SK-N-SH treated with all-trans-retinoic acid at 6 μM for 48 hours (cell line): ENCODE measurements around the gene LATS1.

Experiments used
- ATAC-seq: fragments of 200-7000 bp; cut with Tn5 transposase; 3 replicates; pipeline ENCODE4 v1.9.1; 2020; ENCODE audit warnings: mild to moderate bottlenecking, moderate library complexity
- ARNTL ChIP-seq: fragments of 450-650 bp; formaldehyde crosslinking; IDR thresholded peaks from 2 replicates; pipeline ENCODE4 v1.5.0; 2020; ENCODE audit warnings: low read depth, mild to moderate bottlenecking, moderate library complexity, borderline replicate concordance
- BACH2 ChIP-seq: fragments of 250-450 bp; sonication (Bioruptor Pico); IDR thresholded peaks from 2 replicates; pipeline ENCODE4 v1.9.0; 2021; ENCODE audit warnings: mild to moderate bottlenecking, borderline replicate concordance
- CSDC2 ChIP-seq: fragments of 250-450 bp; sonication (Bioruptor Pico); IDR thresholded peaks from 2 replicates; pipeline ENCODE4 v1.5.0; 2020; ENCODE audit warnings: mild to moderate bottlenecking, moderate library complexity
- GLIS3 ChIP-seq: fragments of 250-450 bp; sonication (Bioruptor Pico); IDR thresholded peaks from 2 replicates; pipeline ENCODE4 v1.5.0; 2020; ENCODE audit warnings: mild to moderate bottlenecking, moderate library complexity
- ISL1 ChIP-seq: fragments of 250-450 bp; sonication (Bioruptor Pico); IDR thresholded peaks from 2 replicates; pipeline ENCODE4 v2.1.2; 2022; ENCODE audit warnings: mild to moderate bottlenecking, moderate library complexity
- PPARA ChIP-seq: fragments of 250-450 bp; sonication (Bioruptor Pico); IDR thresholded peaks from 2 replicates; pipeline ENCODE4 v1.5.0; 2020; ENCODE audit warnings: mild to moderate bottlenecking, borderline replicate concordance
- SNAI2 ChIP-seq: fragments of 250-450 bp; sonication (Bioruptor Pico); IDR thresholded peaks from 2 replicates; pipeline ENCODE4 v1.5.0; 2020; ENCODE audit warnings: mild to moderate bottlenecking, moderate library complexity
- TCF4 ChIP-seq: fragments of 250-450 bp; sonication (Bioruptor Pico); IDR thresholded peaks from 2 replicates; pipeline ENCODE4 v1.8.0; 2021; ENCODE audit warnings: mild to moderate bottlenecking, moderate library complexity, borderline replicate concordance
- TOX ChIP-seq: fragments of 250-450 bp; sonication (Bioruptor Pico); IDR thresholded peaks from 2 replicates; pipeline ENCODE4 v1.8.0; 2021; ENCODE audit warnings: mild to moderate bottlenecking, moderate library complexity, borderline replicate concordance
- ZC3H10 ChIP-seq: fragments of 250-450 bp; sonication (Bioruptor Pico); IDR thresholded peaks from 2 replicates; pipeline ENCODE4 v1.5.1; 2021; ENCODE audit warnings: mild to moderate bottlenecking, moderate library complexity
- ZFP3 ChIP-seq: fragments of 250-450 bp; sonication (Bioruptor Pico); IDR thresholded peaks from 2 replicates; pipeline ENCODE4 v1.5.0; 2020; ENCODE audit warnings: mild to moderate bottlenecking, moderate library complexity
- ZFP30 ChIP-seq: fragments of 450-650 bp; formaldehyde crosslinking; IDR thresholded peaks from 2 replicates; pipeline ENCODE4 v1.5.0; 2022; ENCODE audit warnings: mild to moderate bottlenecking, moderate library complexity
- ZNF565 ChIP-seq: fragments of 450-650 bp; formaldehyde crosslinking; conservative IDR thresholded peaks from 2 replicates; pipeline ENCODE4 v1.5.0; 2020; ENCODE audit warnings: low read depth, mild to moderate bottlenecking, moderate library complexity
- ZNF70 ChIP-seq: fragments of 450-650 bp; formaldehyde crosslinking; IDR thresholded peaks from 2 replicates; pipeline ENCODE4 v1.5.0; 2020; ENCODE audit warnings: mild to moderate bottlenecking, moderate library complexity
- TF ChIP-seq, protein P1 (sequence below): fragments of 250-450 bp; sonication (Bioruptor Pico); IDR thresholded peaks from 2 replicates; pipeline ENCODE4 v1.5.1; 2020; ENCODE audit warnings: low read depth, mild to moderate bottlenecking, moderate library complexity
- TF ChIP-seq, protein P2 (sequence below): fragments of 250-450 bp; sonication (Bioruptor Pico); IDR thresholded peaks from 2 replicates; pipeline ENCODE4 v1.5.0; 2020; ENCODE audit warnings: mild to moderate bottlenecking, moderate library complexity
- TF ChIP-seq, protein P3 (sequence below): fragments of 250-450 bp; sonication (Bioruptor Pico); IDR thresholded peaks from 2 replicates; pipeline ENCODE4 v1.5.1; 2021; ENCODE audit warnings: mild to moderate bottlenecking, moderate library complexity
- TF ChIP-seq, protein P4 (sequence below): fragments of 250-450 bp; sonication (Bioruptor Pico); IDR thresholded peaks from 2 replicates; pipeline ENCODE4 v1.8.0; 2020; ENCODE audit warnings: mild to moderate bottlenecking, moderate library complexity, borderline replicate concordance
- TF ChIP-seq, protein P5 (sequence below): fragments of 250-450 bp; sonication (Bioruptor Pico); IDR thresholded peaks from 2 replicates; pipeline ENCODE4 v1.8.0; 2021; ENCODE audit warnings: low read depth, mild to moderate bottlenecking, moderate library complexity, borderline replicate concordance

LATS1 gene

DNA sequence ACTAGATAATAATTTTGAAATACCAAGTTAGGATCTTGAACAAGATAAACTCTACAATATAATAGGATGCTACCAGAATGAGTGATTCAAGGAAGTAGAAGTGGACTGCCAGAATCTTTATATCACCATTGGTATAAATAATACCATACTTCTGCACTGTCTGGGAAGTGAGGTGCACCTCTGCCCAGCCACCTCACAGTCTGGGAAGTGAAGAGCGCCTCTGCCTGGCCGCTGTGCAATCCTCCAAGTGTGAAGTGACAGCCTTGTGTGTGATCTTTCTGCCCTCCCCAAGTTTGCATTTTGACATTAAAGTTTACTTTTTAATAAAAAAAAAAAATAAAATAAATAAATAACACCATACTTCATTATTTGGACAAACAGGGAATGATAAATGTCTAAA, 18.8 kb downstream of the LATS1 start:
- no peak for ATAC-seq

DNA sequence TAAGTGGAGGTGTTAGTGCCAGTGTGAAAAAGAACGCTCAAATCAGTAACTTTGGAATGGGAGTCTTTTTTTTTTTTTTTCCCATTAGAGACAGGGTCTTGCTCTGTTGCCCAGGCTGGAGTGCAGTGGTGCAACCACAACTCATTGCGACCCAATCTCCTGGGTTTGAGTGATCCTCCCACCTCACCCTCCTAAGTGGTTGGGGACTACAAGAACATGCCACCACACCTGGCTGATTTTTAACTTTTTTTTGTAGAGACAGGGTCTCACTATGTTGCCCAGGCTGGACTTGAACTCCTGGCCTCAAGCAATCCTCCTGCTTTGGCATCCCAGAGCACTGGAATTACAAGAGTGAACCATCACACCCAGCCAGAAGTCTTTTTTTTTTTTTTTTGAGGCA, 19.7 kb downstream of the LATS1 start:
- ATAC-seq: no peak
- TF ChIP-seq ZNF70 (no peak), TCF4 (CRISPR knock-in tag) (no peak), ZFP3 (CRISPR knock-in tag) (no peak), ISL1 (no peak), ZC3H10 (CRISPR knock-in tag) (no peak), BACH2 (CRISPR knock-in tag) (no peak)
- TF ChIP-seq, protein P1, sequence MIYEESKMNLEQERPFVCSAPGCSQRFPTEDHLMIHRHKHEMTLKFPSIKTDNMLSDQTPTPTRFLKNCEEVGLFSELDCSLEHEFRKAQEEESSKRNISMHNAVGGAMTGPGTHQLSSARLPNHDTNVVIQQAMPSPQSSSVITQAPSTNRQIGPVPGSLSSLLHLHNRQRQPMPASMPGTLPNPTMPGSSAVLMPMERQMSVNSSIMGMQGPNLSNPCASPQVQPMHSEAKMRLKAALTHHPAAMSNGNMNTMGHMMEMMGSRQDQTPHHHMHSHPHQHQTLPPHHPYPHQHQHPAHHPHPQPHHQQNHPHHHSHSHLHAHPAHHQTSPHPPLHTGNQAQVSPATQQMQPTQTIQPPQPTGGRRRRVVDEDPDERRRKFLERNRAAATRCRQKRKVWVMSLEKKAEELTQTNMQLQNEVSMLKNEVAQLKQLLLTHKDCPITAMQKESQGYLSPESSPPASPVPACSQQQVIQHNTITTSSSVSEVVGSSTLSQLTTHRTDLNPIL (CRISPR knock-in tag): no peak
- TF ChIP-seq, protein P2, sequence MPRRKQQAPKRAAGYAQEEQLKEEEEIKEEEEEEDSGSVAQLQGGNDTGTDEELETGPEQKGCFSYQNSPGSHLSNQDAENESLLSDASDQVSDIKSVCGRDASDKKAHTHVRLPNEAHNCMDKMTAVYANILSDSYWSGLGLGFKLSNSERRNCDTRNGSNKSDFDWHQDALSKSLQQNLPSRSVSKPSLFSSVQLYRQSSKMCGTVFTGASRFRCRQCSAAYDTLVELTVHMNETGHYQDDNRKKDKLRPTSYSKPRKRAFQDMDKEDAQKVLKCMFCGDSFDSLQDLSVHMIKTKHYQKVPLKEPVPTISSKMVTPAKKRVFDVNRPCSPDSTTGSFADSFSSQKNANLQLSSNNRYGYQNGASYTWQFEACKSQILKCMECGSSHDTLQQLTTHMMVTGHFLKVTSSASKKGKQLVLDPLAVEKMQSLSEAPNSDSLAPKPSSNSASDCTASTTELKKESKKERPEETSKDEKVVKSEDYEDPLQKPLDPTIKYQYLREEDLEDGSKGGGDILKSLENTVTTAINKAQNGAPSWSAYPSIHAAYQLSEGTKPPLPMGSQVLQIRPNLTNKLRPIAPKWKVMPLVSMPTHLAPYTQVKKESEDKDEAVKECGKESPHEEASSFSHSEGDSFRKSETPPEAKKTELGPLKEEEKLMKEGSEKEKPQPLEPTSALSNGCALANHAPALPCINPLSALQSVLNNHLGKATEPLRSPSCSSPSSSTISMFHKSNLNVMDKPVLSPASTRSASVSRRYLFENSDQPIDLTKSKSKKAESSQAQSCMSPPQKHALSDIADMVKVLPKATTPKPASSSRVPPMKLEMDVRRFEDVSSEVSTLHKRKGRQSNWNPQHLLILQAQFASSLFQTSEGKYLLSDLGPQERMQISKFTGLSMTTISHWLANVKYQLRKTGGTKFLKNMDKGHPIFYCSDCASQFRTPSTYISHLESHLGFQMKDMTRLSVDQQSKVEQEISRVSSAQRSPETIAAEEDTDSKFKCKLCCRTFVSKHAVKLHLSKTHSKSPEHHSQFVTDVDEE (CRISPR knock-in tag): no peak
- TF ChIP-seq, protein P3, sequence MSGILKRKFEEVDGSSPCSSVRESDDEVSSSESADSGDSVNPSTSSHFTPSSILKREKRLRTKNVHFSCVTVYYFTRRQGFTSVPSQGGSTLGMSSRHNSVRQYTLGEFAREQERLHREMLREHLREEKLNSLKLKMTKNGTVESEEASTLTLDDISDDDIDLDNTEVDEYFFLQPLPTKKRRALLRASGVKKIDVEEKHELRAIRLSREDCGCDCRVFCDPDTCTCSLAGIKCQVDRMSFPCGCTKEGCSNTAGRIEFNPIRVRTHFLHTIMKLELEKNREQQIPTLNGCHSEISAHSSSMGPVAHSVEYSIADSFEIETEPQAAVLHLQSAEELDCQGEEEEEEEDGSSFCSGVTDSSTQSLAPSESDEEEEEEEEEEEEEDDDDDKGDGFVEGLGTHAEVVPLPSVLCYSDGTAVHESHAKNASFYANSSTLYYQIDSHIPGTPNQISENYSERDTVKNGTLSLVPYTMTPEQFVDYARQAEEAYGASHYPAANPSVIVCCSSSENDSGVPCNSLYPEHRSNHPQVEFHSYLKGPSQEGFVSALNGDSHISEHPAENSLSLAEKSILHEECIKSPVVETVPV (CRISPR knock-in tag): no peak

More for the DNA sequence above, 18.8 kb downstream of the LATS1 start:
- no peak for TF ChIP-seq ZNF565 (CRISPR knock-in tag)

DNA sequence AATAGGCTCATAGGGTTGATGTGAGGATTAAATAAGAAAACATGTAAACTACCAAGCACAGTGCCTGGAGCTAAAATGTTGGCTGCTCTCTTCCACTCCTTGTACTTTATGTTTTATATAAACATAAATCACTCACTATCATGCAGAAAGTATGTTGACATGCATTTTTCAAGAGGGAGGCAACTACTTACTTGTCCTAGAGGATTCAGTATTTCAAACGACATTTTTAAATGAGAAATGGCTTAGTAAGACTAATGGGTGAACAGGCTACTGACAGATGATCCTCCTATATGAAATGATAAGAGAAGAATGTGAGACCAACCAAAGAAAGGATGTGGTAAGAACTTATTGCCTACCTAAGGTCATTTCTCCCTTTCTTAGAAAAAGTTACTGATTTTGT, 21.0 kb downstream of the LATS1 start:
- ATAC-seq: peak; percentile 27; the same call in 2 of the 3 replicates
- TF ChIP-seq GLIS3 (no peak), TCF4 (CRISPR knock-in tag) (no peak), ISL1 (peak; percentile 37; the same call in 1 of the 2 replicates)

DNA sequence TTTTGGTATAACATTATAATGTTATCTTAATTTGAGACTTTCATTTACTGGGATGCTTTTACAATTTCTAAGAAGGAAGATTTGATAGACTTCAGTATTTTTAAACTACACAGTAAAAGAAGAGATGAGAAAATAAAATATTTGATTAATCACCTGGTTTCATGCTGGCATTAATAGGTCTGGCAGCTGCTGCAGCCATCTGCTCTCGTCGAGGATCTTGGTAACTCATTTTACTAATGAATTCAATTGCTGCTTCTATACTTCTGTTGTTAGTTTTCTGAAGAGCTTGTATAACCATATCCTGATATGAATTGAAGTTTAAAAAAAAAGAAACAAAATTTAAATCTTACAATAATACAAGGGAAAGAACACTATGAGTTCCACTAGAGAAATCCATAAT, 23.0 kb downstream of the LATS1 start:
- TF ChIP-seq ZNF565 (CRISPR knock-in tag) (no peak), ZC3H10 (CRISPR knock-in tag) (no peak), TOX (CRISPR knock-in tag) (no peak), ISL1 (no peak), PPARA (no peak), ARNTL (CRISPR knock-in tag) (no peak), ZNF70 (no peak), GLIS3 (no peak), BACH2 (CRISPR knock-in tag) (no peak), ZFP3 (CRISPR knock-in tag) (no peak), TCF4 (CRISPR knock-in tag) (no peak), SNAI2 (no peak), ZFP30 (CRISPR knock-in tag) (no peak), CSDC2 (CRISPR knock-in tag) (no peak)
- TF ChIP-seq, protein P3 (CRISPR knock-in tag): no peak
- TF ChIP-seq, protein P2 (CRISPR knock-in tag): no peak
- TF ChIP-seq, protein P4, sequence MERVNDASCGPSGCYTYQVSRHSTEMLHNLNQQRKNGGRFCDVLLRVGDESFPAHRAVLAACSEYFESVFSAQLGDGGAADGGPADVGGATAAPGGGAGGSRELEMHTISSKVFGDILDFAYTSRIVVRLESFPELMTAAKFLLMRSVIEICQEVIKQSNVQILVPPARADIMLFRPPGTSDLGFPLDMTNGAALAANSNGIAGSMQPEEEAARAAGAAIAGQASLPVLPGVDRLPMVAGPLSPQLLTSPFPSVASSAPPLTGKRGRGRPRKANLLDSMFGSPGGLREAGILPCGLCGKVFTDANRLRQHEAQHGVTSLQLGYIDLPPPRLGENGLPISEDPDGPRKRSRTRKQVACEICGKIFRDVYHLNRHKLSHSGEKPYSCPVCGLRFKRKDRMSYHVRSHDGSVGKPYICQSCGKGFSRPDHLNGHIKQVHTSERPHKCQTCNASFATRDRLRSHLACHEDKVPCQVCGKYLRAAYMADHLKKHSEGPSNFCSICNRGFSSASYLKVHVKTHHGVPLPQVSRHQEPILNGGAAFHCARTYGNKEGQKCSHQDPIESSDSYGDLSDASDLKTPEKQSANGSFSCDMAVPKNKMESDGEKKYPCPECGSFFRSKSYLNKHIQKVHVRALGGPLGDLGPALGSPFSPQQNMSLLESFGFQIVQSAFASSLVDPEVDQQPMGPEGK: no peak
- TF ChIP-seq, protein P1 (CRISPR knock-in tag): no peak
- TF ChIP-seq, protein P5, sequence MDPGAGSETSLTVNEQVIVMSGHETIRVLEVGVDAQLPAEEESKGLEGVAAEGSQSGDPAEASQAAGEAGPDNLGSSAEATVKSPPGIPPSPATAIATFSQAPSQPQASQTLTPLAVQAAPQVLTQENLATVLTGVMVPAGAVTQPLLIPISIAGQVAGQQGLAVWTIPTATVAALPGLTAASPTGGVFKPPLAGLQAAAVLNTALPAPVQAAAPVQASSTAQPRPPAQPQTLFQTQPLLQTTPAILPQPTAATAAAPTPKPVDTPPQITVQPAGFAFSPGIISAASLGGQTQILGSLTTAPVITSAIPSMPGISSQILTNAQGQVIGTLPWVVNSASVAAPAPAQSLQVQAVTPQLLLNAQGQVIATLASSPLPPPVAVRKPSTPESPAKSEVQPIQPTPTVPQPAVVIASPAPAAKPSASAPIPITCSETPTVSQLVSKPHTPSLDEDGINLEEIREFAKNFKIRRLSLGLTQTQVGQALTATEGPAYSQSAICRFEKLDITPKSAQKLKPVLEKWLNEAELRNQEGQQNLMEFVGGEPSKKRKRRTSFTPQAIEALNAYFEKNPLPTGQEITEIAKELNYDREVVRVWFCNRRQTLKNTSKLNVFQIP (CRISPR knock-in tag): no peak
- TF ChIP-seq, all 23 proteins: peak for 0
- no peak for ATAC-seq
